ENCODE measurements around the gene KDM2A. TPM values are rescaled to one million over a fixed set of nuclear protein-coding genes. Genes with fewer than 3 reads are reported as not detected.
"Not testable (repeated sequence)": the region's sequence is repeated elsewhere in the genome, so short reads cannot be mapped to it uniquely, and the experiment has no call there.

KDM2A gene
- total RNA-seq, 2 experiments from 2014 or later = 87.1 to 95.9 TPM

DNA sequence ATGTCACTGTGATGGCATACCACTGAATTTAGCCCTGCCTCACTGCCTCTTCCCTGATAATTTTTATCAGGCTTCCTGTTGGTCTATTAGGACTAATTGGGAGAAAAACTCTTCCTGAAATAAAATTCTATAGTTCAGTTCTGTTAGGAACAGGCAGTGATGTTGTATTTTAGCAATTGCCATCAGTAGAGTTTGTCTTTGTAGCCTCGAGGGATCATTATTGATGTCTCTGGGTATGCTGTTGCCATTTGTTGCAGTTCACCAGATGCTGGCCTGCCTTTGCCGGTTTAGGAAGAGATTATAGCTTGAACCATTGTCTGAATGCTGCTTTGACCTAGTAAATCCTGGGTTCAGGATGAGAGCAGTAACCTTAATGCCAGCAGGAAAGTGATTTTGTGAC, 41.0 kb downstream of the KDM2A start:
- no peak overlapping the region for H3K27ac Mint-ChIP-seq
- no peaks in the 10 kb centered on the region for H3K27me3 Mint-ChIP-seq
- no peak overlapping the region for H3K4me3 Mint-ChIP-seq
- no peaks in the 10 kb centered on the region for H3K9me3 Mint-ChIP-seq
- DNase-seq = no peak
- H3K4me1 Mint-ChIP-seq = peaks cover 22% of the 10 kb centered on the region
- ChIA-PET POLR2A (no interaction called here), CTCF (no interaction called here)
- H3K36me3 Mint-ChIP-seq (ENCODE audit: low read depth) = peaks cover 18% of the 10 kb centered on the region

DNA sequence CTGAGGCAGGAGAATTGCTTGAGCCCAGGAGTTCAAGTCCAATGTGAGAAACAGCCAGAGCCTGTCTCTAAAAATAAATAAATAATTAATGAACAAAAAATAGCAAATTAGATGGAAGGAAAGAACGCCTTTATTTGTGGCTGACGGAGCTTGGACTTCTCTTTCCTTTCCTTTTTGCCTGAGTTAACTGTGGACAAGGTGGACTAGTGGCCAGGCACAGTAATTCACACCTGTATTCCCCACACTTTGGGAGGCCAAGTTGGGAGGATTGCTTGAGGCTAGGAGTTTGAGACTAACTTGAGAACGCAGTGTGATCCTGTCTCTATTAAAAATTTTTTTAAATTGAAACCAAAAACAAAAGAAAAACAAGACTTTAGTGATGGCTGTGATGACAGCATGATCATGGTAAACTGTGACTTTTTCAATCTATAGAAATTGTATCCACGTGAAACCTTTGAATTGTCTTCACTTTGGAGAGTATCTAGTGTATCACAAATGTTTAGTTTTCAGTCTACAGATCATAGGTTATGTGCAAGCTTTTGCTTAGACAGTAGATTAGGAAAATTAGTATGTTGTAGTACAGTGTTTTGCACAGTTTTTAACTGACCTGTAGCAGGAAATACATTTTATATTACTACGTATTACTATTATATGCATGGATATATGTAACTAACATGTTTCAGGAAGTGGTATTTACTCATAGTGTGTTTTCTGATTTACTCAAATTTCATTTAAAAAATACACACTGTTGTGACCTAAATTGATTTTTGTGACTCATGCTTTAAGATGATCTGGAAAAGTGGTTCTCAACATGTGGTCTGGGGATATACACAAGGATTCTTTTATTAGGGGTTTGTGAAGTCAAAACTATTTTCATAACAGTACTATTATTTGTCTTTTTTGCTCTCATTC, 42.1 kb downstream of the KDM2A start:
- ChIA-PET POLR2A (no interaction called here), CTCF (no interaction called here)
- Mint-ChIP-seq H3K4me1 (peaks cover 22% of the 10 kb centered on the region), H3K27me3 (no peaks in the 10 kb centered on the region), H3K36me3 (ENCODE audit: low read depth) (peaks cover 18% of the 10 kb centered on the region), H3K4me3 (no peak overlapping the region), H3K9me3 (no peaks in the 10 kb centered on the region), H3K27ac (no peak overlapping the region)
- DNase-seq = no peak

DNA sequence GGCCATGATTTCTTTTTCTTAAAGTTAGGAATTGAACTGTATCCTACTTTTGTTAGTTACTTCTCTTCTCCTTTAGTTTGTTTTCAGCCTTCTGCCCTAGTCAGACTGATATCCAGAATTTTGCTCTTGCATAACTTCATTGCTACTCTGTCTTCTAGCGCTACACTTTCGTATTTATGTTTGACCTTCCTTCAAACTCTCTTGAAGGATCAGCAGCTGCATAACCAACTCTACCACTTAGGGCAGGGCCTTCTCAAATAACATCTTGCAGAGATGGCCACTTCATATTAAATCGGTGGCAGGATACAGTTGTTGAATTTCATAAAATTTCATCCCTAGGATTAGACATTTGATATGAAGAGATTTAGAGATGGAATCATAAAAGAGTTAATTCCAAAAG, 43.9 kb downstream of the KDM2A start:
- Mint-ChIP-seq H3K27ac (no peak overlapping the region), H3K27me3 (no peaks in the 10 kb centered on the region), H3K9me3 (no peaks in the 10 kb centered on the region), H3K4me1 (peaks cover 21% of the 10 kb centered on the region), H3K36me3 (ENCODE audit: low read depth) (peaks cover 17% of the 10 kb centered on the region), H3K4me3 (no peak overlapping the region)
- DNase-seq = no peak
- CTCF ChIA-PET = no interaction called here
- POLR2A ChIA-PET = no interaction called here

DNA sequence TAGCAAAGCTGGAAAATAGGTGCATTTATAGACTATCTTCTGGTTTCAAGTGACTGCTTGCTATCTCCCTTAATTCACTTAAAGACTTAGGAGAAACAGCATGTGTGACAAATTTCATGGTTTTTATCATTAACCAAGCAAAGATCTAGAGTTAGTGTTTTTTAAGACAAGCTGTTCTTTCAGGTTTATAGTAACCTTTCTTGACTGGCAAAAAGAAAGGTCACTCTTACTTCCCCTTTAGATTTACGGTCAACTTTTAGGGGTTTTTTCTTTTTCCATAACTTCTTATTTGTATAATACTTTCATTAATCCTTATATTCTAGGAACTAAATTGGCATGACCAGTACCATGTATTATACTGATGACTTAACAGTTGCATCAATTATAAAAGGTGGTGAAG, 46.6 kb downstream of the KDM2A start:
- Mint-ChIP-seq H3K4me1 (peaks cover 19% of the 10 kb centered on the region), H3K27me3 (no peaks in the 10 kb centered on the region), H3K36me3 (ENCODE audit: low read depth) (peaks cover 10% of the 10 kb centered on the region), H3K9me3 (no peaks in the 10 kb centered on the region), H3K4me3 (no peak overlapping the region), H3K27ac (no peak overlapping the region)
- POLR2A ChIA-PET = no interaction called here
- CTCF ChIA-PET = interaction anchor here (1.1 to 1.4 kb wide), 2 partner anchors 75 to 85 kb away, joined by 3 to 5 read pairs; no protein-coding TSS in a partner anchor
- no peak for DNase-seq

DNA sequence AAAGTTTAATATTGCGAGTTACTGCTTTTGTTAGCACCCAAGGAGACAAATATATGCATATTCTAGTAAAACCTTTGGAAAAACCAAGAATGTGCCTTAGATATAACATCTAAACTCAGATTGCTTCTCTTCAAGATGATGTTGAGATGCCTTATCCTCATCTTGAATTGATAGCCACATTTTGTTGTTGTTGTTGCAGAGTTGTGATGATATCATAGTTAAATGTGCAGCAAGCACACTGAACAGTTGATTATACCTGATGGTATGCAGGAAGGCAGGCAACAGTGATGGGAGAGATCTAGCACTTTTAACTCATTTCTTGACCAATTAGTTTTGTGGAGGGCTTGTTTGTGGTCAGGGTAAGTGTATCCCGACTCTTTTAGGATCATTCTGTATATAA, 48.0 kb downstream of the KDM2A start:
- Mint-ChIP-seq H3K36me3 (ENCODE audit: low read depth) (peaks cover 10% of the 10 kb centered on the region), H3K27ac (no peak overlapping the region), H3K27me3 (no peaks in the 10 kb centered on the region), H3K4me3 (no peak overlapping the region), H3K4me1 (peaks cover 9% of the 10 kb centered on the region), H3K9me3 (no peaks in the 10 kb centered on the region)
- ChIA-PET POLR2A (interaction anchor here (1.0 kb wide), 1 partner anchor 73 kb away, joined by 3 read pairs; no protein-coding TSS in a partner anchor), CTCF (interaction anchor here (0.7 to 1.8 kb wide), 12 partner anchors 10 to 1024 kb away, joined by 3 to 13 read pairs (median 4); partner anchors contain the start of gene KDM2A)
- no peak for DNase-seq

DNA sequence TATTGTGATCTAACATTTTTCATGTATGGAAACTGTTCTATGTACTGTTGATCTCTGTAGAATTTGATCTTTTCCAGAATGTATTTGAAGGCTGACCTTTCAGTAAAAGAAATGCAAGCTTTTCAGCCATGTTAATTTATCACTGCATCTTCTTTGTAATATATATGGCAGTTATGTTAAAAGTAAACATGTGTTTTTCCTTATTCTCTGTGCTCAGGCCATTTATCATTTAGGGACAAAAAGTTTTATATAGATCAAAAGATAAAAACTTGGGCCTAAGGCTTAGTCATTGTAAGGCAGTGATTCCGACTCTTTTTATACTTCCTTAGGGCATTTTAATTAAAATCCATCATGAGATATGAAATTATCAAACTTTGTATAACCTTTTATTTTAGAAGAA, 48.7 kb downstream of the KDM2A start:
- Mint-ChIP-seq H3K27me3 (no peaks in the 10 kb centered on the region), H3K27ac (no peak overlapping the region), H3K4me3 (no peak overlapping the region), H3K9me3 (no peaks in the 10 kb centered on the region), H3K4me1 (peaks cover 8% of the 10 kb centered on the region), H3K36me3 (ENCODE audit: low read depth) (peaks cover 10% of the 10 kb centered on the region)
- ChIA-PET CTCF (interaction anchor here (0.7 to 1.8 kb wide), 11 partner anchors 10 to 1025 kb away, joined by 3 to 13 read pairs (median 4); no protein-coding TSS in a partner anchor), POLR2A (interaction anchor here (1.0 kb wide), 1 partner anchor 72 kb away, joined by 3 read pairs; no protein-coding TSS in a partner anchor)
- no peak for DNase-seq

DNA sequence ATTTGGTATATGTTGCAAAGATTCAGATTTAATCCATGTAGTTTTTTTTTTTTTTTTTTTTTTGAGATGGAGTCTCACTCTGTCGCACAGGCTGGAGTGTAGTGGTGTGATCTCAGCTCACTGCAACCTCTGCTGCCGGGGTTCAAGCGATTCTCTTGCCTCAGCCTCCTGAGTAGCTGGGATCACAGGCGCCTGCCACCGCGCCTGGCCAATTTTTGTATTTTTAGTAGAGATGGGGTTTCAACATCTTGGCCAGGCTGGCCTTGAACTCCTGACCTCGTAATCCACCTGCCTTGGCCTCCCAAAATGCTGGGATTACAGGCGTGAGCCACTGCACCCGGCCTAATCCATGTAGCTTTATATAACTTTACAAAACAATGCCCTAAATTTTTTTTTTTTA, 49.8 kb downstream of the KDM2A start:
- H3K4me3 Mint-ChIP-seq; H3K4me1 Mint-ChIP-seq; H3K27me3 Mint-ChIP-seq; H3K36me3 Mint-ChIP-seq (ENCODE audit: low read depth); DNase-seq; H3K9me3 Mint-ChIP-seq; POLR2A ChIA-PET; H3K27ac Mint-ChIP-seq: not testable (repeated sequence)
- CTCF ChIA-PET = interaction anchor here (0.6 to 0.9 kb wide), 3 partner anchors 89 to 410 kb away, joined by 3 to 4 read pairs (median 3); no protein-coding TSS in a partner anchor

DNA sequence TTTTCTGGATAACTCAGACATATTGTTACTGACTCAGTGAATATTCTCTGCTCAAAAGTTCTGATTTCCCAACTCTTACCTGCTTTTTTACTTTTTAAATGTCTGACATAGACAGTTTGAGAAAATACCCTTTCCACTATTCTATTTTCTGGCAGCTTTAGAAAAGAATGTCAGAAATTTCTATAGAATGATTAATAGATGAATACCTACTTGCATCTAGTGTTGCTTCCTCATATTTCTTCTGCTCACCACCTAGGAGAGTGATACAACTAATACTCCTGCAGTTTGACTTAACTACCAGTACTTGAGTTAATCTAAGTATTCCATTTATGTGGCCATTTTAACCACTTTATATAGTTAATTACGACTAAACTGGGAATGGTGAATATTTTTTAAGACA, 55.2 kb downstream of the KDM2A start:
- DNase-seq = no peak
- Mint-ChIP-seq H3K27me3 (no peaks in the 10 kb centered on the region), H3K36me3 (ENCODE audit: low read depth) (no peaks in the 10 kb centered on the region), H3K9me3 (no peaks in the 10 kb centered on the region), H3K4me1 (peaks cover 8% of the 10 kb centered on the region), H3K4me3 (no peak overlapping the region), H3K27ac (no peak overlapping the region)
- ChIA-PET CTCF (interaction anchor here (1.1 to 1.3 kb wide), 2 partner anchors 55 to 92 kb away, joined by 3 to 6 read pairs; partner anchors contain the start of gene KDM2A), POLR2A (no interaction called here)

DNA sequence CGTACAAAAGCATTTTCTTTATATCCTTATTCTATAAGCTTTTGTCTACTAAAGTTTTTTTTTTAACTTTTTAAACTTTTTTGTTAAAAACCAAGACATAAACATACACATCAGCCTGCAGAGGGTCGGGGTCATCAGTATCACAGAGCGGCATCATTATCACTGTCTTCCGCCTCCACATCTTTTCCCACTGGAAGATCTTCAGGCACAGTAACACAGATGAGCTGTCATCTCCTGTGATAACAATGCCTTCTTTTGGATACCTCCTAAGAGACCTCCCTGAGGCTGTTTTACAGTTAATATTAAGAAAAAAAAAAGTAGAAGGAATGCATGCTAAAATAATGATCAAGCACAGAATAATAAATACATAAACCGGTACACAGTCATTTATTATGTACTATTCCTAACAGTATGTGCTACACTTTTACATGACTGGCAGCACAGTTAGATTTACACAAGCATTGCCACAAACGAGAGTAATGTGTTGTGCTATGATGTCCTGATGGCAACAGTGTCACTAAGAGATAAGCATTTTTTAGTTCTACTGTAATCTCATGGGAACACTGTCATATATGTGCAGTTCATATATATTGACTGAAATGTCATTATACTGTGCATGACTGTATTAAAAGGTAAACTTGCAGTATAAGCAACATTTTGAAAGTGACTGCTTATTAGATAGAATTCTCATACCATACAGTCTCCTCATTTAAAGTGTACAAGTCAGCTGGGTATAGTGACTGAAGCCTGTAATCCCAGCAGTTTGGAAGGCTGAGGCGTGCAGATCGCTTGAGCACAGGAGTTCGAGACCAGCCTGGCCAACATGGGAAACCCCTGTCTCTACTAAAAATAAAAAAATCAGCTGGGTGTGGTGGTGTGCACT, 58.6 kb downstream of the KDM2A start:
- CTCF ChIA-PET = interaction anchor here (1.5 kb wide), 1 partner anchor 10 kb away, joined by 13 read pairs; no protein-coding TSS in a partner anchor
- Mint-ChIP-seq H3K9me3 (no peaks in the 10 kb centered on the region), H3K4me3 (no peak overlapping the region), H3K27me3 (no peaks in the 10 kb centered on the region), H3K36me3 (ENCODE audit: low read depth) (peaks cover 10% of the 10 kb centered on the region), H3K4me1 (peaks cover 8% of the 10 kb centered on the region), H3K27ac (no peak overlapping the region)
- DNase-seq = no peak
- POLR2A ChIA-PET = no interaction called here

DNA sequence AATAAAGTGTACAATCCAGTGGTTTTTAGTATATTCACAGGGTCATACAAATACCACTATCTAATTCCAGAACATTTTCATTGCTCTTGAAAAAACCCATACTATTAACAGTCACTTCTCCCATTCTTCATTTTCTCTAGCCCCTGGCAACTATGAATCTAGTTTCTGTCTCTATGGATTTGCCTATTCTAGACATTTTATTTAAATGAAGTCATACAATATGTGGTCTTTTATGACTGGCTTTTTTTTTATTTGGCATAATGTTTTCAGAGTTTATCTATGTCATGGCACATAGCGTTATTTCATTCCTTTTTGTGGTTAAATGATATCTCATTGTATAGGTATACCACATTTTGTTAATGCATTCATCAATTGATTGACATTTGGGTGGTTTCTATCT, 59.4 kb downstream of the KDM2A start:
- H3K27ac Mint-ChIP-seq = no peak overlapping the region
- peaks cover 8% of the 10 kb centered on the region for H3K4me1 Mint-ChIP-seq
- peaks cover 17% of the 10 kb centered on the region for H3K36me3 Mint-ChIP-seq (ENCODE audit: low read depth)
- H3K9me3 Mint-ChIP-seq = no peaks in the 10 kb centered on the region
- H3K4me3 Mint-ChIP-seq = no peak overlapping the region
- no peaks in the 10 kb centered on the region for H3K27me3 Mint-ChIP-seq
- ChIA-PET CTCF (no interaction called here), POLR2A (no interaction called here)
- DNase-seq = no peak

DNA sequence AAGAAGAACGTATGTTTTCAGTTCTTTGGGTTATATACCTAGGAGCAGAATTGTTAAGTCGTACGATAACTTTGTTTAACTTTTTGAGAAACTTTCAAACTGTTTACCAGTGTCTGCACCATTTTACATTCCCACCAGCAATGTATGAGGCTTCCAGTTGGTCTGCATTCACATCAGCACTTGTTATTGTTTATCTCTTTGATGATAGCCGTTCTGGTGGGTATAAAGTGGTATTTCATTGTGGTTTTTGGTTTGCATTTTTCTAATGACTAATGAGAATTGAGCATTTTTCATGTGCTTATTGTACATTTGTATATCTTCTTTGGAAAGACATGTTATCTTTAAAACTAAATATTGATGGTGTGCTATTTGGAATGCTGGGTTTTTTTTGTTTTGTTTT, 59.8 kb downstream of the KDM2A start:
- H3K9me3 Mint-ChIP-seq = no peaks in the 10 kb centered on the region
- ChIA-PET POLR2A (no interaction called here), CTCF (no interaction called here)
- H3K27ac Mint-ChIP-seq = no peak overlapping the region
- H3K27me3 Mint-ChIP-seq = no peaks in the 10 kb centered on the region
- peaks cover 21% of the 10 kb centered on the region for H3K36me3 Mint-ChIP-seq (ENCODE audit: low read depth)
- peaks cover 8% of the 10 kb centered on the region for H3K4me1 Mint-ChIP-seq
- no peak for DNase-seq
- H3K4me3 Mint-ChIP-seq = no peak overlapping the region

DNA sequence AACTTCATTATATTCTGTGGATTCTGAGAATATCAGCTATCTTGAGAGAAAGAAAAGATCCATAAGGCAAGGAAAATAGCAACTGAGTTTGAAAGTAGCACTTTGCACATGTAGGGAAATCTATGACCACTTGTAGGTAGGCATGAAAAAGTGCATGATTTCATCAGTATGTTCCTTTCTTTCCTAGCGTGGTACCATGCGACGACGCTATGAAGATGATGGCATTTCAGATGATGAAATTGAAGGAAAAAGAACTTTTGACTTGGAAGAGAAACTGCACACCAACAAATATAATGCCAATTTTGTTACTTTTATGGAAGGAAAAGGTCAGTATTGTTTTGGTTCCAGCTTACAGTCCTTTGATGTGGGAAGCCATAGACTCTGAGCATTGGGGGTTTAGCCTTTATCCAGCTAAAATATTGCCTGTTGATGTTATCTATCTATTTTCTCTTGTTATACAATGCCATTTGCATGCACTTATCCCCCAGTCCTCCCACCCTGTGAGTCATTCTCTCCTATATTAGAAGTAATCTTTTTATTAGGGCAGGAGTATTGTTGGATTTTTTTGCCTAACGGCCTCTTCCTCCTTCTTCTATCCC, 60.9 kb downstream of the KDM2A start:
- Mint-ChIP-seq H3K4me1 (peaks cover 8% of the 10 kb centered on the region), H3K36me3 (ENCODE audit: low read depth) (peaks cover 26% of the 10 kb centered on the region), H3K27ac (no peak overlapping the region), H3K9me3 (no peaks in the 10 kb centered on the region), H3K4me3 (no peak overlapping the region), H3K27me3 (no peaks in the 10 kb centered on the region)
- ChIA-PET POLR2A (no interaction called here), CTCF (interaction anchor here (0.6 to 1.5 kb wide), 2 partner anchors 10 to 1493 kb away, joined by 3 read pairs; no protein-coding TSS in a partner anchor)
- DNase-seq = no peak

DNA sequence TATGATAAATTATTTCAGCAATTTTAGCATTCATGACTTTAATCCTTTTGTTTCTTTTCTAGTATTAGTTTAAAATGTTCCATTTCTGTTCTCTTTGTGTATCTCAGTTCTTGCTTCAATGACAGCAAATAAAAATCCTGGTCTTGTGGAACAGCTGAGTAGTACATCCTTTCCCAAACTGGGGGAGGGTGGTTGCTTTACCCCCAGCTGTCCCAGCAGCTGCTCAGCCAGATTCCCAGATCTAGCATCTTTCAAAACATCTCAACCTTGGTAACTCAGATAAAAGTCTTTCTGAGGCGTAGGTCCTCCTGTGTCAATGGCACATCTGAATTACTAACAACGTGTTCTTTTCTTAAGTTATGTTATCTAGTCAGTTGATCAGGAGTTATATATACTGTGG, 75.0 kb downstream of the KDM2A start:
- H3K4me1 Mint-ChIP-seq = peaks cover 12% of the 10 kb centered on the region
- CTCF ChIA-PET = no interaction called here
- no peak overlapping the region for H3K4me3 Mint-ChIP-seq
- POLR2A ChIA-PET = no interaction called here
- H3K36me3 Mint-ChIP-seq (ENCODE audit: low read depth) = peaks cover 21% of the 10 kb centered on the region
- no peak for DNase-seq
- no peaks in the 10 kb centered on the region for H3K27me3 Mint-ChIP-seq
- no peak overlapping the region for H3K27ac Mint-ChIP-seq
- H3K9me3 Mint-ChIP-seq = no peaks in the 10 kb centered on the region

All from activated CD4-positive, alpha-beta memory T cell treated with anti-CD3 and anti-CD28 coated beads, Interleukin-2, amount 10 ng/mL, durations not matched to agents 7 days and 5 days (primary cell).